ENCODE data around the gene CCDC69.

The CCDC69 gene

DNA sequence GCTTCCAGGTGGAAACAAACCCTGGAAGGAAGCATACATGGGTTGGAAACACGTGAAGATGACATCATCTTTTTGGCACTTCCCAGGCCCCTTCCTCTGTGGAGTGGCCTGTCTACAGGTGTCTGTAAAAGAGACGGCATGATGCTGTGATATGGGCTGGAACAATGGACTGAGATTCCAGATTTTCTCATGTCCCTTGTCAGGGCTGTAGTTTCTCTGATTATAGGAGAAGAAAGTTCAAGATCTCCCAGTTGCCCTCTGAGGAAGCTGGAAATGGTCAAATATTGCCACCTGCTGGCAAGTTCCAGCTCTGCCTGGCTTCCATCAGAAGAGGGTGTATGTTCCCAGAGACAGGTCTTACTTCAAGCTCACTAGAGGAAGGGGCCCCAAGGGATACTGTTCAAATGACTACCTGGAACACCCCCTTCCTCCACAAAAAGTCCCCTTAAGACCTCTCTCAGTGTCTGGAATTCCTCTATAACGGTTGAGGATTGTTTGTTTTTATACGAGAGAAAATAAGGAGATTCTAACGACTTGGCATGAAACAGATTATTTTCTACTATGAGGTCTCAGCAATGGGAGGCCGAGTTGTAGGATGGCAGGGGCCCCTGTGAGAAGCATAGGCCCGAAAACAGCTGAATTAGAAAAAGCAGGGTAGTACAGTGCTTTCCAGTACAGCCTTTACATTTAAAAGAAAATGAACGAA, 59.1 kb downstream of the CCDC69 start:
- peak; percentile 60 to 61 for DNase-seq (ENCODE audit: low read depth in 2 of 2)

- no peak for DNase-seq (ENCODE audit: low read depth in 2 of 2)
Observed at GRCh38 chr5:151162776-151163175, 61.1 kb downstream of the CCDC69 start.

DNA sequence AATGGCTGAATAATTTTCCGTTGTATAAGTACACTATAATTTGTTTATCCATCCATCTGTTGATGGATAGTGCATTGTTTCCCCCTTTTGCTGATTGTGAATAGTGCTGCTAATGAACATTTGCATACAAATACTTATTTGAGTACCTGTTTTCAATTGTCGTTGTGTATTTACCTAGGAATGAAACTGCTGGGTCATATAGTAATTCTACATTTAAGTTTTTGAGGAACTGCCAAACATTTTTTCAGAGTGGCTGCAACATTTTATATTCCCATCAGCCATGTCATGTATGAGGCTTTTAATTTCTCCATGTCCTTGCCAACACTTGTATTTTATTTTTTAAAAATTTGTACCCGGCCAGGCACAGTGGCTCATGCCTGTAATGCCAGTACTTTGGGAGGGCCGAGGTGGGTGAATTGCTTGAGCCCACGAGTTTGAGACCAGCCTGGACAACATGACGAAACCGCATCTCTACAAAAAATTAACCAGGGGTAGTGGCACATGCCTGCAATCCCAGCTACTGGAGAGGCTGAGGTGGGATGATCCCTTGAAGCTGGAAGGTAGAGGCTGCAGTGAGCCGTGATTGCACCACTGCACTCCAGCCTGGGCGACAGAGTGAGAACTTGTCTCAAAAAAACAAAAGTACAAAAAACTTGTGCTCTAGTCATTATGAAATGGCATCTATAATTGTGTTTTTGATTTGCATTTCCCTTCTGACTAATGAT, 64.1 kb downstream of the CCDC69 start:
- DNase-seq (ENCODE audit: low read depth in 2 of 2): no peak

DNA sequence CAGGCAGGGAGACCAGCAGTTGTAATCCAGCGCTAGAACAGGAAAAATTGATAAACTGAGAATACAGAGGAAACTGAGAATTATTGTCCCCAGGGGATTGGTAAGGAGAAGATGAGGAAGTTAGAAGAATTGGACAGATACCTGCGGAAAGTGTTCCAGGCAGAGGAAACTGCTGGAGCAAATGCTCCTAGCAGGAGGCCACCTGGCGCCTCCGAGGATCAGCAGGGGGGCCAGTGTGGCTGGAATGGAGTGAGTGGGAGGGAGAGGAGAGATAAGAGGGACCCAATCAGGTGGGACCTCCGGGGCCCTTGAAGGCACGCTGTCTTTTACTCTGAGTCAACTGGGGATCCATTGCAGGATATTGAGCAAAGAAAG, 65.6 kb downstream of the CCDC69 start:
- no peak for DNase-seq (ENCODE audit: low read depth in 2 of 2)

- DNase-seq (ENCODE audit: low read depth in 2 of 2): peak; percentile 59 to 63
Observed at GRCh38 chr5:151157426-151158286, 66.2 kb downstream of the CCDC69 start, which contains the start of gene ANXA6. Gene ANXA6 (minus strand): TSS chr5:151157779. CDS start chr5:151147901, 9,878 bp downstream.

GRCh38 chr5:151156507-151157420, 67.1 kb downstream of the CCDC69 start:
- DNase-seq (ENCODE audit: low read depth in 2 of 2): no peak

DNA sequence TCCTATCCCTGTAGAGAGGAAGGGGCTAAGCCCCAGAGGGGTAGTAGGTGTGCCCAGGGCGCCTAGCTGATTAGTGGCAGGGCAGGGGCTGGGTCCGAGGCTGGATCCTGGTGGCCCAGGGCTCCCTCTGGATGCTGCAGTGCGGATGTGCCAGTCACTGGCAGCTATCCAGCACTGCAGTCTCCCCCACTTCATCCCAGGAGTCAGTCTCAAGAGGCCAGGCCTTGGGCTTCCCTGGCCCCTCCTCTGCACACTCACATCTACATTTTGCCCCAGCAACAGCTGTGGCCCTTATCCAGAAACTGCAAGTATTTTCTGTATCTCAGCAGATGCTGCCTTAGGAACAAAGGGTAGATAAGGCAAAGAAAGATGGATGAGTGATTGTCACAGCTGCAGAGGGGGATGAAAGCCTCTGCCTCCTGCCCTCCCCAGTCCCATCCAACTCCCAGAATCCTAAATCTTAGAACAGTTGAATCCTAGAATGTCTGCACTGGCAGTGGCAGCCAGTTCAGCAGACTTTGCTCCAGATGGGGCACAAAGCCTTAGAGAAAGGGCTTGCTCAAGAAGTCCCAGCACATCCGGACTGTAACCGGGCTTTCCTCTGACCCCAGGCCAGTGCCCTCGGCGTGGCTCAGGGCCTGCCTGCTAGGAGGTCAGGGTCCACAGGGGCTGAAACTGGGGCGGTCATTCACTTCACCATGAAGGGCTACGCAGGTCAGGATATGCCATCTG, 68.0 kb downstream of the CCDC69 start:
- DNase-seq (ENCODE audit: low read depth in 2 of 2): no peak

- peak; percentile 41 to 42 for DNase-seq (ENCODE audit: low read depth in 2 of 2)
Observed at GRCh38 chr5:151154931-151155774, 68.7 kb downstream of the CCDC69 start.

DNA sequence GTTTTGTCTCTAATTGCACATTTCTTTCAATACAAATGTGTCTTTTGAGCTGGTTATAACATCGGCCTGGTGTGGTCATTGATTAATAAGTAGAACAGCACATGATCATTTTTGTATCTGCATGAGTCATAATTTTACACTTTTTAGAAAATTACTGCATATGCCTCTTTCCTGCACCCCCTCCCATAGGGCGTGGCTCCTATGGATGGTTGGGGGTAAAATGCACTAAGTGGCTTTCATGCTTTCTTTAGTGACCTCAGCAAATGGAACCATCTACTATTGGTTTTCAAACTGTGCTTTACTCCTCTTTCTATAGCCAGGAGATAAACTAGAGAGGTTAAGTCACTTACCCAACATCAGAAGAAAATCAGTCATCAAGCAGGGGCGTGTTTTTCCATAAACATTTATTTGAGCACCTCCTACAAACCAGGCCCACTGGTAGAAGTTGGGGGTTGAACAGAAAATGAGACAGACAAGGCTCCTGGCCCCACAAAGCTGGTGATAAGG, 70.1 kb downstream of the CCDC69 start:
- peak; percentile 52 to 58 for DNase-seq (ENCODE audit: low read depth in 2 of 2)

DNA sequence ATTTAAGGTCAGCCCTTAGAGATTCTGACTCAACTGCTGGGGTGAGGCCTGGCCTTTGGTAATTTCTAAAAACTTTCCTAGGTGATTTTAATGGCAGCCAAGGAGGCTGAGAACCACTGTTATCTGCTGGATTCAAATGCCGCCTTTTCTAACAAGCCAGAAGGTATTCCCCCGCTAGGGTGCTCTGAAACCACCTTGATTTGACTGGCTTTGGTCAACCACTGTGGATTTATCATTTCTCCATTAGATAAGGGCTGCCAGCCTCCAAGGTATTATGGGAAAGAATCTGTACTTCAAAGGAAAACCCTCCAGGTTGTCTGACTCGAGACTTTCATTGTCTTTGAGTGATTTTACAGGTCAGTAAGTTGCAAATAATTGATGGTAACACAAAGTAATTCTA, 70.6 kb downstream of the CCDC69 start:
- no peak for DNase-seq (ENCODE audit: low read depth in 2 of 2)

DNA sequence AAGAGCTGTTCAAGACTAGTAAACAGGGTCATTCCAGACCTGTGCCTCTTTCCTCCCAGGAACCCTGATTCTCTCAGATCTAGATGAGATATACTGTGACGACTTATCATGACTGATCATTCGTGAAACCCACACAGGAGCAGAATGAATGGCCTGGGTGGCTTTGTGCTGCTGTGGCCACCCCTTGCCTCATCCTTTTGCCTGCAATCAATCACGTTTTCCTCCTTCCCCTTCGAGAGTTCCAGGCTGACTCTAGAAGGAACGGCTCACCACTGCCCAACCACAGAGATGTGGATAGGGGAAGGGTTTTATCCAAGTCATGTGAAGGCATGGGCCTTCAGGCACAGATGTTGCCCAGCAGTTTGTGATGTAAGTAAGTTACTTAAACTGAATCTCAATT, 72.1 kb downstream of the CCDC69 start:
- DNase-seq (ENCODE audit: low read depth in 2 of 2): peak; percentile 58 to 70

- no peak for DNase-seq (ENCODE audit: low read depth in 2 of 2)
Observed at GRCh38 chr5:151151263-151151660, 72.6 kb downstream of the CCDC69 start.

DNA sequence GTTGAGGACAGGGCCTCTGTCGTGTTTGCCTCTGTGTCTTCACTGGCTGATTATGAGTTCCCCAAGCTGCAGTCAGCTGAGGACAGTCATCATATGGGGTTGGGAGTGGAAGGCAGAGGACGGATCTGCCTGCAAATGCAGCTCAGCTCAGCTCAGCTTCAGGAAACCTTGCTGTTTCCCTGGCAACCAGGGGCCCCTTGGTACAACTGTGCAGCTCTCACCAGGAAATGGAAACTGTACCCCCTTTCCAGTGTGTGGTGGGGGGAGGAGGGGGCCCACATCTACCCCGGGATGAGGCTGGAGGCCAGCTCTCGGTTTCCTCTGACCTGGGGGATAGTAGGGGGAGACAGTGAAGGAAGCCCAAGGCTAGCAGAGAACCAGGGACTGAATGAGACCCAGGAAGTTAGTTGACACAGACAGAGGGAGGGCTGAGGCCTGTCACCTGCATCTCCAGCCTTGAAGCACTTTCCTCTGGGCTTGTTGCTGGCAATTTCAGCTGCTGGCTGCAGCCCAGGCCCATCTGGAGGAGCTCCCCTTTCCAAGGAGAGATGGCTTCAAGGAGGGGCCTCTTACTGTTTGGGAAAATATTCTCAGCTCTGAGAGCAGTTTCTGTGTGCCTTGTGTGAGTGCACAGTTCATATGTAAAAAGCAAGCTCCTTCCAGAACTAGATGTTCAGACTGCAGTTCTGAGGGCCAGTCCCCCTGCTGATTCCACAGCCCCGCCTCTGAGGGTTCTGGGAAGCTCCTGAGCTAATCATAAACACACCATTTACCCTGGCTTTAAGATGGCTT, 73.2 kb downstream of the CCDC69 start:
- DNase-seq (ENCODE audit: low read depth in 2 of 2): peak; percentile 60 to 65

- DNase-seq (ENCODE audit: low read depth in 2 of 2): no peak
Observed at GRCh38 chr5:151148583-151148982, 75.3 kb downstream of the CCDC69 start.

DNA sequence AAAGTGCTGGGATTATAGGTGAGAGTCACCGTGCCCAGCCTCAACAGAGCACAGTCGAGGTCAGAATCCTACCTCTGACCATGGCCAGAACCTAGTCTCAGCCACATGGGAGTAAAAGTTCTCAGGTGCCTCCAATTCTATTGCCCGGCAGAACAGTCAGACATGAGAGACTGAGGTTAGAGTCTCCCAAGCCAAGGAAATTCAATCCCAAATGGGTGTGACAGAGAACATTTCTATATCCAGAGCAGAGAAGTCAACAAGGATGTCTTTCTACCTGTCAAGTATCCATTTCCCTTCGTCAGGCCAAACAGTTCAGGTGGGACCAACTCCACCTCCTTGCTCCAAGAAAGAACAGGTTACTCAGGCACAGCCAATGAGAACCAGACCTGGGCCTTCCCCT, 76.9 kb downstream of the CCDC69 start:
- no peak for DNase-seq (ENCODE audit: low read depth in 2 of 2)

- DNase-seq (ENCODE audit: low read depth in 2 of 2): no peak
Observed at GRCh38 chr5:151146061-151146460, 77.8 kb downstream of the CCDC69 start.

- no peak for DNase-seq (ENCODE audit: low read depth in 2 of 2)
Observed at GRCh38 chr5:151144922-151145321, 79.0 kb downstream of the CCDC69 start.

- no peak for DNase-seq (ENCODE audit: low read depth in 2 of 2)
Observed at GRCh38 chr5:151144275-151144674, 79.6 kb downstream of the CCDC69 start.

GRCh38 chr5:151143645-151144044, 80.2 kb downstream of the CCDC69 start:
- no peak for DNase-seq (ENCODE audit: low read depth in 2 of 2)

All from stimulated activated CD8-positive, alpha-beta memory T cell treated with anti-CD3 and anti-CD28 coated beads, Interleukin-15, amount 100 ng/mL, for 48 hours (primary cell).